GM10266 (cell line): ENCODE data around the gene EFCC1.

Source experiments
- DNase-seq: peaks from one replicate; pipeline ENCODE4 v3.0.0; 2012; ENCODE audit errors: extremely low spot score
- CTCF ChIP-seq: IDR thresholded peaks from 2 replicates; pipeline ENCODE4 v1.5.1; 2012; ENCODE audit warnings: mild to moderate bottlenecking, low read depth; ENCODE audit not compliant: control insufficient read depth, insufficient read depth; ENCODE audit errors: missing control alignments

The EFCC1 gene

GRCh38 chr3:129050556-129051295, 49.6 kb downstream of the EFCC1 start:
- DNase-seq = no peak
- no peak for TF ChIP-seq CTCF

GRCh38 chr3:129051871-129052340, 50.8 kb downstream of the EFCC1 start:
- no peak for TF ChIP-seq CTCF
- DNase-seq = no peak

GRCh38 chr3:129052675-129053074, 51.6 kb downstream of the EFCC1 start:
- DNase-seq = no peak
- no peak for TF ChIP-seq CTCF

- TF ChIP-seq CTCF = no peak
- DNase-seq = no peak
These were observed 53.6 kb downstream of the EFCC1 start for GRCh38 chr3:129054605-129055104.

- DNase-seq = no peak
- no peak for TF ChIP-seq CTCF
These were observed 55.5 kb downstream of the EFCC1 start for GRCh38 chr3:129056451-129057173.

- DNase-seq = no peak
These were observed 56.1 kb downstream of the EFCC1 start for GRCh38 chr3:129057249-129057648.

More at GRCh38 chr3:129057249-129057648, 56.1 kb downstream of the EFCC1 start:
- TF ChIP-seq CTCF = no peak
